HUDEP-2 (cell line): ENCODE results near the gene LRCOL1.

Source experiments
- DNase-seq, 76 experiments: peaks; one replicate each; lab custom pipeline; 2025; ENCODE audit not compliant: unreplicated experiment in 76 of 76; lab: John Stamatoyannopoulos, UW

Gene LRCOL1

GRCh38 chr12:132620113-132620898, 9.9 kb upstream of the LRCOL1 start:
- no peak for DNase-seq

GRCh38 chr12:132619386-132620112, 9.2 kb upstream of the LRCOL1 start:
- DNase-seq, result no peak

- no peak for DNase-seq
These were observed 8.6 kb upstream of the LRCOL1 start for GRCh38 chr12:132619071-132619385.

GRCh38 chr12:132618683-132619043, 8.3 kb upstream of the LRCOL1 start, which contains the start of gene P2RX2:
TSS of gene P2RX2 (plus strand) at chr12:132618776. CDS start at chr12:132618817, 41 bp downstream.
- no peak for DNase-seq

GRCh38 chr12:132617822-132618682, 7.7 kb upstream of the LRCOL1 start:
- no peak for DNase-seq

- DNase-seq, result no peak
These were observed 6.8 kb upstream of the LRCOL1 start for GRCh38 chr12:132617135-132617701.

- DNase-seq, result no peak
These were observed 5.2 kb upstream of the LRCOL1 start for GRCh38 chr12:132615579-132616038.

- peak in 70 of 76 experiments; percentile 6 to 81 (median 58) for DNase-seq
These were observed 4.6 kb upstream of the LRCOL1 start for GRCh38 chr12:132614861-132615578.

GRCh38 chr12:132614029-132614428, 3.6 kb upstream of the LRCOL1 start:
- no peak for DNase-seq

GRCh38 chr12:132611620-132612019, 1.2 kb upstream of the LRCOL1 start:
- DNase-seq, result no peak

- no peak for DNase-seq
These were observed 652 bp upstream of the LRCOL1 start for GRCh38 chr12:132610866-132611602.

- DNase-seq, result no peak
These were observed 1.9 kb downstream of the LRCOL1 start for GRCh38 chr12:132608231-132609171.

GRCh38 chr12:132606927-132607326, 3.5 kb downstream of the LRCOL1 start:
- no peak for DNase-seq

- peak in 1 of 76 experiments; percentile 3 for DNase-seq
These were observed 3.9 kb downstream of the LRCOL1 start for GRCh38 chr12:132606466-132606865.

- no peak for DNase-seq
These were observed 4.5 kb downstream of the LRCOL1 start for GRCh38 chr12:132605892-132606291.

- no peak for DNase-seq
These were observed 5.5 kb downstream of the LRCOL1 start for GRCh38 chr12:132604668-132605441.

GRCh38 chr12:132604151-132604618, 6.2 kb downstream of the LRCOL1 start:
- DNase-seq, result no peak
